GM15510 (cell line): ENCODE results near the gene HLA-B.

ENCODE experiments used
- POLR2A ChIP-seq: IDR thresholded peaks from 3 replicates; pipeline ENCODE4 v1.6.1; 2011; ENCODE audit warnings: borderline replicate concordance; ENCODE audit not compliant: insufficient read length; ENCODE audit errors: extremely low read depth

Gene HLA-B

DNA sequence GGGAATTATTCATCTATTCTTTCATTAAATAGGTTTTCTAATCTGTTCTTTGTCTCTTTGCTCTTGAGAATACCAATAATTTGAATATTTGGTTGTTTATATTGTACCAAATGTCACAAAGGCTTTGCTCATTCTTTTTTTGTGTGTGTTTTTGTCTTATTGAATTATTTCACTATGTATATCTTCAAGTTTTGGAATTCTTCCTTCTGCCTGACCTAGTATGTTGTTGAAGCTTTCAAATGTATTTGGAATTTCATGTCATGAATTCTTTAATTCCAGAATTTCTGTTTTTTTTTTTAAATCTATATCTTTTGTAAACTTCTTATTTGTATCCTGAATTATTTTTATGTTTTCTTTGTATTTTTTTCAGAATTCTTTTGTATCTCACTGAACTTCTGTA, 16.8 kb downstream of the HLA-B start:
- no peak for TF ChIP-seq POLR2A

DNA sequence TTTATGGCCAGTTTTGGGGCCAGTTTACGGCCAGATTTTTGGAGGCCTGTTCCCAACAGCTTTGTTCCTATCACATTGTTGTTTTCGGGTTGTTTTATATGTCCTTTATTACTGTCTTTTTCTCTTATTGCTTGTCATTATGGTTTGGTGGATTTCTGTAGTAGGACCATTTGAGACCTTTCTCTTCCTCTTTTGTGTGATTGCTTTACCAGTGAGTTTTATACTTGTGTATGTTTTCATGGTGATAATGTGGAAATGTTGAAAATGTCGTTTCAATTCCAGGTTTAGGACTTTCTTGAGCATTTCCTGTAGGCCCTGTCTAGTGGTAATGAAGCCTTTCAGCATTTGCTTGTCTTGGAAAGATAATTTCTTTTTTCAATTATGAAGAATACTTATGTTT, 17.8 kb downstream of the HLA-B start:
- TF ChIP-seq POLR2A: no peak

DNA sequence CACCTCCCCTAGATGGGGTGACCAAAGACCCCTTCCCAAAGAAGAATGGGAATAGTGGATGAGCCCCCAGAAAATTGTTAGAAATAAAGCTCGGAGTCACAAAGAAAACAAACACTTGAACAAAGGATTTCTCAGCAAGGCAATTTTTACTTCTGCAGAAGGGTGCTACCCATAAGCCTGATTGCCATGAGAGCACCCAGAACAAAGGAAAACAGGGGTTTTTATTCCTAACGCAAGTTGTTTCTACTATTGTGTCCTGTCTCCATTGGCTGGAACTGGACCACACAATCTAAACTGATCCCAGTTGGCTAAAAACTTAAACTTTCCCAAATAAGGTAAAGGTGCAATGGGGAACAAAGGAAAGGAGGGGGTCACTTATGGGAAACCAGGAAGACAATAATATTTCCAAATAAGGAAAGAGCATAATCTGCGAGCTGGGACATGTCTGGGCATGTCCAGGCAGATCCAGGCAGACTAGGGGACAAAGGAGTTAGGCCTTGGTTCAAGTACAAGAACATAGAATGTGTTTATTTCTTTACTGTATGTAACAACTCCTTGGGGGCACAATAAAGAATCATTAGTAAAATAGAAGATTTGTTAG, 20.0 kb downstream of the HLA-B start:
- TF ChIP-seq POLR2A: no peak

DNA sequence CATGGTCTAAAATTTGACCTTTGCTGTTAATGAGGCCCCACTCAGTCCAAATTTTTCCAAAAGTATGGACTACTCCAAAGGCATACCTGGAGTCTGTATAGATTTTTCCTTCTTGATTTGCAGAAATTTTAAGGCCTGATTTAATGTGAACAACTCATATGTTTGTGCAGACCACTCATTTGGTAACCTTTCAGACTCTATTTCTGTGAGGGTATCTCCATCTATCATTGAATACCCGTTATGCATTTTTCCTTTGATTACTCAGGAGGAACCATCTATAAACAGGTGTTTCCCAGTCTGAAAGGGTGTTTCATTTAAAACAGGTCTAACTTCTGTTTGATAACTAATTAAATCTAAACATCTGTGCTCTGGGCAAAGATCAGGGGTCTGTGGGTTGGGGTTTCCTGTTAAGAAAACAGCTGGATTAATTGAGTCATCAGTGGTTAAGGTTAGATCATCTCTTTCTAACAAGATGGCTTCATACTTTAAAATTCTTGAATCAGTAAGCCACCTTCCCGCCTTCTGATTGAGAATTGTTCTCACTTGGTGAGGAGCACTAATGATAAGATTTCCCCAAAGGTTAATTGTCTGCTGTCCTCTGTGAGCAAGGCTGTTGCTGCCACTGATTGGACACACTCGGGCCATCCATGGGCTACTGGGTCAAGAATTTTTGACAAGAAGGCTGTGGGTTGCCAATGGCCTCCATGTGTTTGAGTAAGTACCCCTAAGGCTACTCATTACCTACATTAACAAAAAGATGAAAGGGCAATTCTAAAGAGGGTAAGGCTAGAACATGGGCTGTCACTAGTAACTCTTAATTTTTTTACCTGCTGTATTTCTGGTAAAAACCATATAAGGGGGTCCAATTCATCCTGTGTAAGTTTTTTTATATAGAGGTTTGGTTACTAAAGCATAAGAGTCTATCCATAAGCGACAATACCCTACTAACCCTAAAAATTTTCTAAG, 24.1 kb downstream of the HLA-B start:
- no peak for TF ChIP-seq POLR2A

DNA sequence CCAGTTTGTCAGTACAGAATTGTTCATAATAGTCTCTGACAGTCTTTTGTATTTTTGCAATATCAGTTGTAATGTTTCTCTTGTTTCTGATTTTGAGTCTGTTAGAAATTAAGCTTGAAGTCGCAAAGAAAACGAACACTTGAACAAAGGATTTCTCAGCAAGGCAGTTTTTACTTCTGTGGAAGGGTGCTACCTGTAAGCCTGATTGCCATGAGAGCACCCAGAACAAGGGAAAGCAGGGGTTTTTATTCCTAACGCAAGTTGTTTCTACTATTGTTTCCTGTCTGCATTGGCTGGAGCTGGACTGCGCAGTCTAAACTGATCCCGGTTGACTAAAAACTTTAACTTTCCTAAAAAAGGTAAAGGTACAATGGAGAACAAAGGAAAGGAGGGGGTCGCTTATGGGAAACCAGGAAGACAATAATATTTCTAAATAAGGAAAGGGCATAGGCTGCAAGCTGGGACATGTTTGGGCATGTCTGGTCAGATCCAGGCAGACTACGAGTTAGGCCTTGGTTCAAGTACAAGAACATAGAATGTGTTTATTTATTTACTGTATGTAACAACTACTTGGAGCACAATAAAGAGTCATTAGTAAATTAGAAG, 28.5 kb downstream of the HLA-B start:
- no peak for TF ChIP-seq POLR2A

DNA sequence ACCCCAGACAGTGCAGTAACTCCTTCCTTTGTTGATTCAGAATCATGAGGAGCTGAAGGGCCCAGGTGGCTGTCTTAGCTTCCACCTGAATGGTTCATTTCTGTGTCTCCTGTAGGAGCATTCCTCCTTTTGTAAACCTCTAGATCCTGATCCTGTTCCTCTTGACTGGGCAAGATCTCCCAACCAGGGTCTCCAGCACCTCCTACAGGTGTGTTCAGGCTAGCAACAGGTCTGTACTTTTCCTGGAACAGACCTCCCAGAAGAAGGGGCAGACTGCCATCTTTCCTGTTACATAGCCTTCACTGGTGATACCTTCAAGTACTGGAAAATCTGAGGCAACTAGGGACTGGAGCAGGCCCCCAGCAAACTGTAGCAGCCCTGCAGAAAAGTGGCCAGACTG, 35.2 kb downstream of the HLA-B start:
- no peak for TF ChIP-seq POLR2A

DNA sequence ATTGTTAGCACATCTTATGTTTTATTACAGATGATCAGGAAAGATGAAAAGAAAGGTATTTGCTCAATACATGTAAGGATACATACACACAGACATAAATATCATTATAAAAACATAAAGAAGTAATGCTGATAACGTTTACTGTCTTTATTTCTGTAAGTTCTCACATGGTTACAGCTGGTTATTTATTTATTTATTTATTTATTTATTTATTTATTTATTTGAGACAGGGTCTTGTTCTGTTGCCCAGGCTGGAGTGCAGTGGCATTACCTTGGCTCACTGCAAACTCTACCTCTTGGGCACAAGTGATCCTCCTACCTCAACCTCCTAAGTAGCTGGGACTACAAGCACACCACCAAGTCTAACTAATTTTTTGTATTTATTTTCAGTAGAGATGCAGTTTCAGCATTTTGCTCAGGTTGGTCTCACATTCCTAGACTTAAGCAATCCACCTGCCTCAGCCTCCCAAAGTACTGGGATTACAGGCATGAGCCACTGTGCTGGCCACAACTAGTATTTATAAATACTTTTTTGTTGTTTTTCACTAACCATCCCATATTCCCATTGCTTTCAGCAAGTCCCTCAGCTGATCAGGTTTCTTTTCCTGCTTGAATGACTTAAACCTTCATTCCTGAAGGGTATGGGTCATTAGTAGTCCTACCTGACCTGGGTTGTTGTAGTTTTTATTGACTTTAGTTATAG, 35.8 kb downstream of the HLA-B start:
- no peak for TF ChIP-seq POLR2A

DNA sequence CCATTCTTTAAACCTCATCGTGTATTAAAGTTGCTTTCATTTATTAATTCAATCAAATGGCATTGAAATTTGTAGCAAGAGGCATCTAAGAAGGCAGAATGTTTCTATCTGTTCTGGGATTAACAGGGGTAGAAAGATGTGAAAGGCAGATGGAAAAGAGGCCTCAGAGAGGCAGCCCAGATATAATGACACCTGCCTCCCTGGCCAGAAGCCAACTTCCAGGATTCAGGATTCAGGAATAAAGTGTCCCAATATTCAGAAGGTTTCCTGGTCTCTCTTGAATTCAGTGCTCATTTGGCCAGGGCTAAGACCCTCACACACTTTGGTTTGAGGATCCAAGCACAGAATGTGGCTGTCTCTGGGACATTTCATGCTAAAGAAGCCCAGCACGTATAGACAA, 39.9 kb downstream of the HLA-B start:
- no peak for TF ChIP-seq POLR2A

DNA sequence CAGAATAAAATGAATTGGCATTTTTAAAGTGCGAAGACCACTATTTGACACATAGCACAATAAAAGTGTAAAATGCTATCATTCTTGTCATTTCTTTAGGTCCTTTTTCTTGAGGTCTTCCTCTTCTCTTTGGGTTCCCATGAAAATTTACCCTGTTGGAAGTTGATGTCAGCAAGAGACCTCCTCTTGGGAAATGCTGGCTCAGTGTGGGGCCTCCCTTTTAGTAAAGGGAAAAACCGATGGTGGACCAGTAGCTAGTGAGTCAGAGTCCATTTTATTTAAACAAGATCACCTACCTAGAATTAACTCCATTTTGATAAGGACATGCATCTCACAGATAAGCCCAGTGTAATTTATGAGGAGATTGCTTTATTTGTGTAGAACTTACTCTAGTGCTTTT, 47.3 kb downstream of the HLA-B start:
- no peak for TF ChIP-seq POLR2A

DNA sequence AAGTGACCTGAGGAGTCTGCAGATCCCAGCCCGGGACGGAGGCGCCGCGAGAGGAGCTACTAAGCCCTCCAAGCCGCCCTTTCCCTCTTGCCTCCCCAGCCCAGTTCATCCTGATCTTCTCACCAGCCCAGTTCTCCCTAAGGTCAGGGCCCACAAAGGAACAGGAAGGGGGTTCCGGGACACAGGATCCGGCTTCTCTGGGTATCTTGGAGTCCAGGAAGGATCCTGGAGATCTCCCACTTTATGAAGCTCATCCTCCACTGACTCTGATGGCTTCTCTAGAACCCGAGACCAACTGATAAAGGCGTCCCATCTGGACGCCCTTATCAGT, 48.2 kb downstream of the HLA-B start:
- no peak for TF ChIP-seq POLR2A

DNA sequence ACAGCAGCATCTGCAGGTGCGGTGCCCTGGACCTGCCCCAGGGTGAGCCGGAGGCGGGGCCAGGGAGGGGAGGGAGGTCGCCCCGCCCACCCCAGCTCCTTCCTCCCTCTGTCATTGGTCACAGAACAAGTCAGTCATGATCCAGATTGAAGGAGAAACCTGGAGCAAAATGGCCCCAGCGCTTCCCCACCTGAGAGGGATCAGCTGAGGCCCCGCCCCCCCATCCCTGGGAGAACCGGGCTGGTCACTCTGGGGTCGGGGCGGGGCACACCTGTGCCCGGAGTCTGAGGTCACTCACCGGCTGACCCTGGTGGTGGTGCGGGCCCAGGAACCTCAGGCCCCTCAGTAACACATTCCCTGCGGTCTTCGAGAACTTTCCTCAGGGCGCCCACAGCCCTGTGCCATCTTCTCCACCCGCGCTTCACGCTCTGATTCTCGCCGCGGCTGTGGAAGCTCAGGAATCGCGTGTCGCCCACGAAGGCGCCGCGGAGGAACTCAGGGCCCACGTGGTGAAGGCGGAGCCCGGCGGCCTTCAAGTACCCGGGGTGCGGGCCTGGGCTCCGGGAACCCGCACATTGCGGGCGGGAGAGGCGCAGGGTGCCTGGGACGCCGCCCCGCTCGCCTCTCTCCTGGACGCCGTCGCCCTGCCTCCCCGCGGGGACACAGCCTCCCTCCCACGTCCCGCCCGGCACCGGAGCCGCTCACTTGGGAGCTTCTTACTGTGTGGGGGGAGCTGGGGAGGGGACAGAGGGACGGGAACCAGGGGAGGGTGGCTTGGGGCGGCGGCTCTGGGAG, 48.7 kb downstream of the HLA-B start:
- TF ChIP-seq POLR2A: no peak

DNA sequence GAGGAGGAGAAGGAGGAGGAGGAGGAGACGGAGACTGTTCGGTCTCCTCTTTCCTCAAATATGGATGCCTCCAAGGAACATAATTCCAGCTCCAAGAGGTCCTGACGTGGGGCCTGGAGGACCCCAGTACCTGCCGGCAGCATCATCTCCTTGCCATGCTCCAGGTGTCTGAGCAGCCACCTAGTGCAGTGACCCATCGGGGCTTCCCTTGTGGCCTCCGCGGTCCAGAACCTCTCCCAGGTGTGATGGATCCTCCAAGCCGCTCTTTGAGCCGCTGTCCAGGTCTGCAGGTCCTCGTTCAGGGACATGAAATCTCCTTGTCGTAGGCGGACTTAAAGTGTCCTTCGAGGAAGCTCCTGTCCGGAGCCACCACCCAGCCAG, 49.3 kb downstream of the HLA-B start:
- TF ChIP-seq POLR2A: no peak

DNA sequence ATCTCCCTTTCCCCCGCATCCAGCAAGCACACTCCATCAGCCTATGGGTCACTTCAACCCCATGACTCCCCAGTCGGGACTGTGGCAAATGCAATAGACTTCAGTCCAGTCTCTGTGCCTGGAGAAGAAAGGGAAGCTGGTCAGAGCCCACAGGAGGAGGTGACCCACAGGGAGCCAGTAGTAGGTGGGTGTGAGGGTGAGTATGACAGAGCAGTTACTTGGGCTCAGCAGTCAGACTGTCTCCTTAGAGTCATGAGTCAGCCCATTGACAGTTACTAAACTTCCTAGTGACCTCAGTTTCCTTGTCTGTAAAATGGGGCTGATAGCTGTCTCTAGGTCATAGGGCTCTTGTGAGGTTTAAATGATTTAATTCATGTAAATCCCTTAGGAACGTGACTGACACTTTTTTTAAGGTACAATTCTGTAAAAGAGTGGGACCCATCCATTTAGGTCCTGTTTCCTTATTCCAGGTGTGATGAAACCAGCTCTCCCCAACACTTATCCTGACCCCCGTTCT, 51.2 kb downstream of the HLA-B start:
- no peak for TF ChIP-seq POLR2A

DNA sequence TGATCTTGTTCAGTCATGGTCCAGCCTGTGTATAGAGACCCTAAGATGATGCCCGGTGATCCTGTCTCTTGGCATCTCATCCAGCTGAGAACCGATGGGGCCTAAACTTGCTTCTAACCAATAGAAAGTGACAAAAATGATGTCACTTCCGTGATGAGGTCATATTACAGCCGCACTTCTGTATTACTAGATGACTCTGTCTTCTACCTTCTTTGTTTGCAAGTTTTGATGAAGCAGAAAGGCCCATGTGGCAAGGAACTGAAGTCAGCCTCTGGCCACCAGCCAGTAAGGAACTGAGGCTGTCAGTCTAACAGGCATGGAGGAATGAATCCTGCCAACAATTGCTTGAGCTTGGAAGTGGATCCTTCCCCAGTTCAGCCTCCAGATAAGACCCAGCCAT, 52.3 kb downstream of the HLA-B start:
- no peak for TF ChIP-seq POLR2A
